GM12875 (cell line): ENCODE data around the gene BPIFB1.

ENCODE experiments used
- H3K4me3 ChIP-seq: one replicate; pipeline ENCODE4 v1.5.1; 2011; ENCODE audit warnings: low read depth, low read length, control low read depth
- TF ChIP-seq, protein P1 (sequence below): IDR thresholded peaks from 2 replicates; pipeline ENCODE4 v1.5.1; 2011; ENCODE audit warnings: low read depth, mild to moderate bottlenecking, control low read depth, inconsistent platforms, low read length, moderate library complexity, borderline replicate concordance; ENCODE audit not compliant: insufficient read depth

Gene BPIFB1, protein sequence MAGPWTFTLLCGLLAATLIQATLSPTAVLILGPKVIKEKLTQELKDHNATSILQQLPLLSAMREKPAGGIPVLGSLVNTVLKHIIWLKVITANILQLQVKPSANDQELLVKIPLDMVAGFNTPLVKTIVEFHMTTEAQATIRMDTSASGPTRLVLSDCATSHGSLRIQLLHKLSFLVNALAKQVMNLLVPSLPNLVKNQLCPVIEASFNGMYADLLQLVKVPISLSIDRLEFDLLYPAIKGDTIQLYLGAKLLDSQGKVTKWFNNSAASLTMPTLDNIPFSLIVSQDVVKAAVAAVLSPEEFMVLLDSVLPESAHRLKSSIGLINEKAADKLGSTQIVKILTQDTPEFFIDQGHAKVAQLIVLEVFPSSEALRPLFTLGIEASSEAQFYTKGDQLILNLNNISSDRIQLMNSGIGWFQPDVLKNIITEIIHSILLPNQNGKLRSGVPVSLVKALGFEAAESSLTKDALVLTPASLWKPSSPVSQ

DNA sequence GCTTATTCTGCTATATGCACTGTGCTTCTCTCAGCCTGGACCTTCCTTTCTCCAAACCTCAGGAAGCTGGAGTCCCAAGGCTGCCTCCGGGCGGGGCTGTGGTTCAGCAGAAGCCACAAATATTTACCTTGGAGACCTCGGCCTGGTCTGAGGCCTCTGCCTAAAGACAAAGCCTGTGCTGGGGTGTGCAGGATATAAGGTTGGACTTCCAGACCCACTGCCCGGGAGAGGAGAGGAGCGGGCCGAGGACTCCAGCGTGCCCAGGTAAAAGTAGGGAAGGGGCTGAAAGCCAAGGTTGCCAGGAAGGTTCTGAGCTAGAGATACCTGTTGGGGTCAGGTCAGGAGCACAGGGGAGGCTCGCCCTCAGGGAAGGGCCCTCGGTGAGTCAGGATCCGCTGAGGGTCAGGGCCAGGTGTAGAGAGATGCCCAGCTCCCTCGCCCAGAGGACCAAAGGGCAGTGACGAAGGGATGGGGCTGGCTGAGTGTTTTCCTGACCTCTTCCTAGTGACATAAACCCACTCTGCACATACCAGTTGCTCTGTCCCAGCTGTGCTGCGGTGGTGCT is at the start of gene BPIFB1:
BPIFB1 (plus strand) TSS at position 224 of the 565 bp plus-strand sequence. CDS start 2,860 bp downstream, outside the sequence.
- TF ChIP-seq, protein P1, sequence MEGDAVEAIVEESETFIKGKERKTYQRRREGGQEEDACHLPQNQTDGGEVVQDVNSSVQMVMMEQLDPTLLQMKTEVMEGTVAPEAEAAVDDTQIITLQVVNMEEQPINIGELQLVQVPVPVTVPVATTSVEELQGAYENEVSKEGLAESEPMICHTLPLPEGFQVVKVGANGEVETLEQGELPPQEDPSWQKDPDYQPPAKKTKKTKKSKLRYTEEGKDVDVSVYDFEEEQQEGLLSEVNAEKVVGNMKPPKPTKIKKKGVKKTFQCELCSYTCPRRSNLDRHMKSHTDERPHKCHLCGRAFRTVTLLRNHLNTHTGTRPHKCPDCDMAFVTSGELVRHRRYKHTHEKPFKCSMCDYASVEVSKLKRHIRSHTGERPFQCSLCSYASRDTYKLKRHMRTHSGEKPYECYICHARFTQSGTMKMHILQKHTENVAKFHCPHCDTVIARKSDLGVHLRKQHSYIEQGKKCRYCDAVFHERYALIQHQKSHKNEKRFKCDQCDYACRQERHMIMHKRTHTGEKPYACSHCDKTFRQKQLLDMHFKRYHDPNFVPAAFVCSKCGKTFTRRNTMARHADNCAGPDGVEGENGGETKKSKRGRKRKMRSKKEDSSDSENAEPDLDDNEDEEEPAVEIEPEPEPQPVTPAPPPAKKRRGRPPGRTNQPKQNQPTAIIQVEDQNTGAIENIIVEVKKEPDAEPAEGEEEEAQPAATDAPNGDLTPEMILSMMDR, result no peak

DNA sequence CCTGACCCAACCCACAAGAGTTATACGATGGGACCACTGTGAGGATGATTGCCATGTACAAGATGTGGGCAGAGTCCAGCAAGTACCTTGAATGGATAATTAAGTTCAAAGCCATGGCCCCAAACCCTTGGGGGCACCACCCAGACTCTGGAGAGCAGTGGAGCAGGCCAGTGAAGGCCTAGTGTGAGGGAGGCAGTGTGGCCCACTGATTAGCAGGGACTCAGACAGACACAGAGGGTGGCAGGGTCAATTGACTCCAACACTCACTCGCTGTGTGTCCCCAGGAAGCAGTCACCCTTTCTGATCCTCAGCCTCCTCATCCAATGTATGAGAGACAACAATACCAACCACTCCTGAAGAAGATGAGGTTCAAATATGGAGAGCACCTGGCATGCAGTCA is 49.0 kb upstream of the BPIFB1 start:
- H3K4me3 ChIP-seq, result no peak overlapping the region
- TF ChIP-seq, protein P1, result no peak

More for the DNA sequence above, at the start of gene BPIFB1:
- no peak within 1 kb of the TSS for H3K4me3 ChIP-seq

DNA sequence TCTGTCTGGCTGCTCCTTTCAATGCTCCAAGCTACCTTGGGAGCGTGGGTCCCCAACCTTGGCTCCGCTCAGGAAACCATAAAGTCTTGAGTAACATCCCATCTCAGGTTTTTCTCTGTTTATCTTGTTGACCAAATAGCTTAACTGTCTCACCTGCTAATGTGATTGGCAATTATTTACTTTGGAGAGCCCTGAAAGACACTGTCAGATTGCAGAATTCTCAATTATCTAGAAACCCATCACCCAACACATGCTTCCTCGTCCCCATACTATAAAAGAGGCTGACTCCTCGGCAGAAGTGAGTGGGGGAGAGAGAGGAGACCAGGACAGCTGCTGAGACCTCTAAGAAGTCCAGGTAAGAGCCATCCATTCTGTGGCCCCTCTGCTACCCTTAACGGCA is 47.3 kb upstream of the BPIFB1 start, which contains the start of gene BPIFA1:
BPIFA1 (plus strand) TSS at position 301 of the 400 bp plus-strand sequence. CDS start 1,716 bp downstream, outside the sequence.
- TF ChIP-seq, protein P1, result no peak
- H3K4me3 ChIP-seq, result no peak within 1 kb of the TSS

DNA sequence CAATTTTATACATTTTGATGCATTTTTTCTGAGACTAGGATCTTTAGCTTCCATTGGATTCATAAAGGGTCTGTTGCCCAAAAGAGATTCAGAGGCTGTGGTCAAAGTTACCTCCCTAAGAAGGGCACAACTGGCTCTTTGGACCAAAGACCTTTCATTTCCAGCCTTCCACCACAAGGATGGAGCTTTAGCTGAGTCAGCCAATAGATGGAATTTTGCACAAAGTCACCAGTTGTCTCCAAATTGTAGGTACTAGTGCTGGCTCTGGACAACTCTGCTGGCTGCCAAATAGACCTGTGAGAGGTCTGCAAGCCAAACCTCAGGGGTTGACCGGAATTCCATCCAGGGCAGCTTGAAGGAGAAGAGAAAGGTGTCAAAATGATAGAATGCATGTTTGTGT is 46.7 kb upstream of the BPIFB1 start:
- no peak overlapping the region for H3K4me3 ChIP-seq
- TF ChIP-seq, protein P1, result no peak

DNA sequence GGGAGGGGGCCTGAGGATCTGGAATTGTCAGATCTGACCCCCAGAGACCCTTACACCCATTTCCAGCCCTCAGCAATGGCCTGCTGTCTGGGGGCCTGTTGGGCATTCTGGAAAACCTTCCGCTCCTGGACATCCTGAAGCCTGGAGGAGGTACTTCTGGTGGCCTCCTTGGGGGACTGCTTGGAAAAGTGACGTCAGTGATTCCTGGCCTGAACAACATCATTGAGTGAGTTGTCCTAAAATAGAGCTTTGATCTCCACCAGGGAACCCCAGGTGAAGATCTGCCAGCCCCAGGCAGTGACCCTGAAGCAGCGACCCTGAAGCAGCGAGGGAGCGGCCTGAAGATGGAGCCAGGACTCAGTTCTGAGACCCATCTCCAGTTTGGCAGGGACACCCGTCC is 45.0 kb upstream of the BPIFB1 start:
- TF ChIP-seq, protein P1, result no peak
- H3K4me3 ChIP-seq, result no peak overlapping the region

DNA sequence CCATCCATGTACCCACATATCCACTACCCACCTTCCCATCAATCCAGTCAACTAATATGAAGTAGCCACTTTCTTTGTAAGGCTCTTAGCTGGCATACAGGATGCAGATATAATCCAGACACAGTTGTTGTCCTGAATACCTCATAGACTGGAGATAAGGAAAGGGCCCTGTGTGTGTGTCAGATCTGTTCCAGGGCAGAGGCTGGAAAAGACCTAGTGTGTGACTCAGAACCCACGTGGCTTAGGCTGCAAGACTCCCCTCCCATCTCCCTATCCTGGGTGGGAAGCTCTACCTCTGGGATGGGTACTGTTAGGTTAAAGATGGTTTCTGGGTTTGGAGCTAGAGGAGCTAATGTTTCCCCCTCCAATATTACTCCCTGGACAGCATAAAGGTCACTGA is 43.6 kb upstream of the BPIFB1 start:
- H3K4me3 ChIP-seq, result no peak overlapping the region
- TF ChIP-seq, protein P1, result no peak
